ENCODE results near the gene C5AR2. TPM values are rescaled to one million over a fixed set of nuclear protein-coding genes. Genes with fewer than 3 reads are reported as not detected.
"Not testable (repeated sequence)": the region's sequence is repeated elsewhere in the genome, so short reads cannot be mapped to it uniquely, and the experiment has no call there.

C5AR2 gene
- total RNA-seq, 2 experiments from 2014 or later = 0.05 to 0.21 TPM

GRCh38 chr19:47324502-47324901, 7.5 kb upstream of the C5AR2 start:
- H3K4me1 Mint-ChIP-seq (ENCODE audit: low read depth) = peaks cover 2% of the 10 kb centered on the region
- ATAC-seq (no peak), DNase-seq (no peak)
- H3K4me3 Mint-ChIP-seq = no peak overlapping the region
- no peaks in the 10 kb centered on the region for H3K9me3 Mint-ChIP-seq (ENCODE audit: insufficient read depth)
- H3K27ac Mint-ChIP-seq = no peak overlapping the region
- ChIA-PET CTCF (no interaction called here), POLR2A (no interaction called here)
- no peaks in the 10 kb centered on the region for H3K36me3 Mint-ChIP-seq (ENCODE audit: low read depth)
- H3K27me3 Mint-ChIP-seq (ENCODE audit: low read depth) = peaks cover 8% of the 10 kb centered on the region

GRCh38 chr19:47330466-47330869, 1.5 kb upstream of the C5AR2 start:
- H3K4me3 Mint-ChIP-seq = no peak overlapping the region
- POLR2A ChIA-PET = no interaction called here
- H3K4me1 Mint-ChIP-seq (ENCODE audit: low read depth) = peaks cover 5% of the 10 kb centered on the region
- H3K27me3 Mint-ChIP-seq (ENCODE audit: low read depth) = peaks cover 3% of the 10 kb centered on the region
- H3K9me3 Mint-ChIP-seq (ENCODE audit: insufficient read depth) = no peaks in the 10 kb centered on the region
- H3K27ac Mint-ChIP-seq = no peak overlapping the region
- ATAC-seq = no peak
- no peaks in the 10 kb centered on the region for H3K36me3 Mint-ChIP-seq (ENCODE audit: low read depth)
- no peak for DNase-seq
- CTCF ChIA-PET = interaction anchor here (1.4 to 3.2 kb wide), 3 partner anchors 18 to 61 kb away, joined by 3 to 12 read pairs (median 3); partner anchors contain the start of gene DHX34

- Mint-ChIP-seq H3K9me3 (ENCODE audit: insufficient read depth) (no peaks in the 10 kb centered on the region), H3K27ac (no peak overlapping the region), H3K4me3 (no peak overlapping the region), H3K27me3 (ENCODE audit: low read depth) (no peaks in the 10 kb centered on the region), H3K4me1 (ENCODE audit: low read depth) (peaks cover 9% of the 10 kb centered on the region), H3K36me3 (ENCODE audit: low read depth) (no peaks in the 10 kb centered on the region)
- no peak for DNase-seq
- ChIA-PET POLR2A (interaction anchor here (0.6 kb wide), 1 partner anchor 18 kb away, joined by 5 read pairs; the partner anchor contains the start of gene DHX34), CTCF (interaction anchor here (3.2 kb wide), 1 partner anchor 17 kb away, joined by 12 read pairs; the partner anchor contains the start of gene DHX34)
- no peak for ATAC-seq
These were observed 485 bp upstream of the C5AR2 start for GRCh38 chr19:47331490-47331889.

- peak; percentile 15 for ATAC-seq
- not testable (repeated sequence) for H3K4me3 Mint-ChIP-seq; H3K36me3 Mint-ChIP-seq (ENCODE audit: low read depth); H3K9me3 Mint-ChIP-seq (ENCODE audit: insufficient read depth); H3K4me1 Mint-ChIP-seq (ENCODE audit: low read depth); H3K27me3 Mint-ChIP-seq (ENCODE audit: low read depth)
- peak overlapping the region; percentile 64 for H3K27ac Mint-ChIP-seq
- DNase-seq = peak; percentile 50
- ChIA-PET POLR2A (interaction anchor here (0.5 kb wide), 1 partner anchor 12 kb away, joined by 3 read pairs; the partner anchor contains the start of gene DHX34), CTCF (interaction anchor here (1.5 kb wide), 1 partner anchor 12 kb away, joined by 12 read pairs; the partner anchor contains the start of gene DHX34)
These were observed 5.1 kb downstream of the C5AR2 start for GRCh38 chr19:47336765-47337718.

- no peaks in the 10 kb centered on the region for H3K9me3 Mint-ChIP-seq (ENCODE audit: insufficient read depth)
- H3K4me1 Mint-ChIP-seq (ENCODE audit: low read depth) = peaks cover 8% of the 10 kb centered on the region
- no peak overlapping the region for H3K4me3 Mint-ChIP-seq
- no peaks in the 10 kb centered on the region for H3K27me3 Mint-ChIP-seq (ENCODE audit: low read depth)
- no peaks in the 10 kb centered on the region for H3K36me3 Mint-ChIP-seq (ENCODE audit: low read depth)
- DNase-seq (no peak), ATAC-seq (no peak)
- H3K27ac Mint-ChIP-seq = no peak overlapping the region
- CTCF ChIA-PET = interaction anchor here (1.1 to 1.8 kb wide), 2 partner anchors 9 to 52 kb away, joined by 3 to 8 read pairs; partner anchors contain the start of gene DHX34
- POLR2A ChIA-PET = no interaction called here
These were observed 7.4 kb downstream of the C5AR2 start for GRCh38 chr19:47339196-47339880.

GRCh38 chr19:47340477-47341208, 8.7 kb downstream of the C5AR2 start:
- no peaks in the 10 kb centered on the region for H3K36me3 Mint-ChIP-seq (ENCODE audit: low read depth)
- H3K4me3 Mint-ChIP-seq = no peak overlapping the region
- no peak overlapping the region for H3K27ac Mint-ChIP-seq
- DNase-seq (no peak), ATAC-seq (no peak)
- peaks cover 8% of the 10 kb centered on the region for H3K4me1 Mint-ChIP-seq (ENCODE audit: low read depth)
- ChIA-PET CTCF (interaction anchor here (1.1 to 1.8 kb wide), 2 partner anchors 8 to 51 kb away, joined by 3 to 8 read pairs; partner anchors contain the start of gene DHX34), POLR2A (no interaction called here)
- no peaks in the 10 kb centered on the region for H3K9me3 Mint-ChIP-seq (ENCODE audit: insufficient read depth)
- H3K27me3 Mint-ChIP-seq (ENCODE audit: low read depth) = no peaks in the 10 kb centered on the region

- H3K9me3 Mint-ChIP-seq (ENCODE audit: insufficient read depth) = no peaks in the 10 kb centered on the region
- H3K27me3 Mint-ChIP-seq (ENCODE audit: low read depth) = no peaks in the 10 kb centered on the region
- peaks cover 1% of the 10 kb centered on the region for H3K4me1 Mint-ChIP-seq (ENCODE audit: low read depth)
- no peak overlapping the region for H3K4me3 Mint-ChIP-seq
- ATAC-seq (no peak), DNase-seq (no peak)
- H3K36me3 Mint-ChIP-seq (ENCODE audit: low read depth) = no peaks in the 10 kb centered on the region
- ChIA-PET POLR2A (no interaction called here), CTCF (interaction anchor here (0.9 kb wide), 1 partner anchor 24 kb away, joined by 3 read pairs; no protein-coding TSS in a partner anchor)
- H3K27ac Mint-ChIP-seq = no peak overlapping the region
These were observed 9.8 kb downstream of the C5AR2 start for GRCh38 chr19:47341734-47342133.

GRCh38 chr19:47343194-47343802, 11.3 kb downstream of the C5AR2 start:
- Mint-ChIP-seq H3K4me1 (ENCODE audit: low read depth) (peaks cover 1% of the 10 kb centered on the region), H3K27ac (no peak overlapping the region), H3K27me3 (ENCODE audit: low read depth) (no peaks in the 10 kb centered on the region), H3K36me3 (ENCODE audit: low read depth) (no peaks in the 10 kb centered on the region), H3K4me3 (no peak overlapping the region), H3K9me3 (ENCODE audit: insufficient read depth) (no peaks in the 10 kb centered on the region)
- DNase-seq (no peak), ATAC-seq (no peak)
- CTCF ChIA-PET = interaction anchor here (0.7 to 1.5 kb wide), 2 partner anchors 48 to 92 kb away, joined by 3 to 6 read pairs; no protein-coding TSS in a partner anchor
- POLR2A ChIA-PET = no interaction called here

GRCh38 chr19:47344425-47344824, 12.4 kb downstream of the C5AR2 start:
- no peak for DNase-seq
- Mint-ChIP-seq H3K9me3 (ENCODE audit: insufficient read depth) (no peaks in the 10 kb centered on the region), H3K27me3 (ENCODE audit: low read depth) (no peaks in the 10 kb centered on the region), H3K36me3 (ENCODE audit: low read depth) (peaks cover 5% of the 10 kb centered on the region), H3K4me3 (no peak overlapping the region), H3K4me1 (ENCODE audit: low read depth) (peaks cover 11% of the 10 kb centered on the region), H3K27ac (no peak overlapping the region)
- ChIA-PET CTCF (interaction anchor here (1.5 kb wide), 1 partner anchor 47 kb away, joined by 6 read pairs; no protein-coding TSS in a partner anchor), POLR2A (no interaction called here)
- no peak for ATAC-seq

GRCh38 chr19:47346024-47346423, 14.0 kb downstream of the C5AR2 start:
- ATAC-seq; H3K27me3 Mint-ChIP-seq (ENCODE audit: low read depth); H3K4me3 Mint-ChIP-seq; H3K9me3 Mint-ChIP-seq (ENCODE audit: insufficient read depth); DNase-seq; H3K27ac Mint-ChIP-seq; H3K36me3 Mint-ChIP-seq (ENCODE audit: low read depth): not testable (repeated sequence)
- peaks cover 23% of the 10 kb centered on the region for H3K4me1 Mint-ChIP-seq (ENCODE audit: low read depth)
- CTCF ChIA-PET = interaction anchor here (1.0 kb wide), 1 partner anchor 14 kb away, joined by 3 read pairs; the partner anchor contains the start of gene C5AR2
- POLR2A ChIA-PET = interaction anchor here (0.7 kb wide), 1 partner anchor 46 kb away, joined by 3 read pairs; no protein-coding TSS in a partner anchor

Measured in activated CD8-positive, alpha-beta T cell treated with anti-CD3 and anti-CD28 coated beads, Interleukin-2, amount 10 ng/mL, durations not matched to agents 7 days and 5 days (primary cell).